Choroid plexus epithelial cell (primary cell): ENCODE results near the gene KCNG4.
"Not testable (repeated sequence)": the region's sequence is repeated elsewhere in the genome, so short reads cannot be mapped to it uniquely, and the experiment has no call there.

ENCODE experiments used
- DNase-seq: peaks from one replicate; pipeline ENCODE4 v3.0.0-alpha.2; 2010; ENCODE audit warnings: low read depth
- H3K4me3 ChIP-seq: 2 replicates; pipeline ENCODE4 v1.5.1; 2011; ENCODE audit warnings: low read depth, mild to moderate bottlenecking, control low read depth, low read length, moderate library complexity
- CTCF ChIP-seq: conservative IDR thresholded peaks from 2 replicates; pipeline ENCODE4 v1.5.1; 2011; ENCODE audit warnings: low read depth, mild to moderate bottlenecking, control low read depth, inconsistent platforms, low read length, moderate library complexity

KCNG4 gene

GRCh38 chr16:84220851-84221250 lies 19.0 kb downstream of the KCNG4 start:
- DNase-seq: peak; percentile 71
- no peak for TF ChIP-seq CTCF
- H3K4me3 ChIP-seq: no peak overlapping the region

GRCh38 chr16:84218956-84219355 lies 20.9 kb downstream of the KCNG4 start:
- TF ChIP-seq CTCF: no peak
- DNase-seq: no peak
- H3K4me3 ChIP-seq: no peak overlapping the region

- TF ChIP-seq CTCF: no peak
- H3K4me3 ChIP-seq: no peak overlapping the region
- no peak for DNase-seq
Observed at GRCh38 chr16:84218176-84218823, 21.5 kb downstream of the KCNG4 start.

GRCh38 chr16:84216144-84216543 lies 23.7 kb downstream of the KCNG4 start:
- not testable (repeated sequence) for DNase-seq, H3K4me3 ChIP-seq

- no peak for TF ChIP-seq CTCF
Observed at GRCh38 chr16:84215531-84215930, 24.3 kb downstream of the KCNG4 start.

GRCh38 chr16:84214451-84215066 lies 25.3 kb downstream of the KCNG4 start:
- DNase-seq: no peak
- H3K4me3 ChIP-seq: no peak overlapping the region
- no peak for TF ChIP-seq CTCF

More at GRCh38 chr16:84215531-84215930, 24.3 kb downstream of the KCNG4 start:
- DNase-seq: no peak
- no peak overlapping the region for H3K4me3 ChIP-seq

- no peak for TF ChIP-seq CTCF
- DNase-seq: no peak
- H3K4me3 ChIP-seq: no peak overlapping the region
Observed at GRCh38 chr16:84212631-84213030, 27.2 kb downstream of the KCNG4 start.
